Retinal pigment epithelial cell (primary cell): ENCODE results near the gene SERPINE2.
A peak's percentile ranks its signal among the peaks of the same experiment; 100 is the strongest.

Experiments used
- DNase-seq: peaks from one replicate; pipeline ENCODE4 v3.0.0-alpha.2; 2010; ENCODE audit warnings: low read depth
- H3K4me3 ChIP-seq: 2 replicates; pipeline ENCODE4 v1.5.1; 2011; ENCODE audit warnings: mild to moderate bottlenecking, low read length, control low read depth, moderate library complexity
- TF ChIP-seq, protein P1 (sequence below): conservative IDR thresholded peaks from 2 replicates; pipeline ENCODE4 v1.5.1; 2011; ENCODE audit warnings: low read depth, low read length, control low read depth, inconsistent platforms

Gene SERPINE2

DNA sequence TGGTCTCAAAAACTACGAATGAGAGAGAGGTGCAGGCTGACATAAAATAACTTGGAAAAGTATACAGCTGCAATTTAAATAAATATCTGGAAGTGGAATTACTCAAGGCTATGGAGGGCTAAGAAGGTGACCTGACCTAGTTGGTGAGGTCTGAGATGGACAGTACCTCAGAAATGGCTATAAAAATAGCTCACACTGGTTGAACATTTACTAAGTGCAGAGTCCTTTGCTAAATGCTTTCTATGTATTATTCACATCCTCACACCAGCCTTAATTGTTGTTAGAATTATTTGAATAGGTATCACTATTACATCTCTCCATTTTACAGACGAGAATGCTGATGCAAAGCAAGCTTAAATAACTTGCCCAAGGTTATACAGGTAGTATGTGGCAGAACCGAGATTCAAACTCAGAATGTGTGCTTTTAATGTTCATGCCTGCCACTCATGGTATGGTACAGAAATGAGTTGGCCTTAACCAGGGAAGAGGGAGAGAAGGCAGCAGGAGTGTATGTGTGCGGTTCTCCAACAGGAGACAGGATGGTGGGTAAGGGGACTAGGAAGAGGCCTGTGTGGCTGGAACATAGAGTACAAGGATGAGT, 44.4 kb downstream of the SERPINE2 start:
- TF ChIP-seq, protein P1, sequence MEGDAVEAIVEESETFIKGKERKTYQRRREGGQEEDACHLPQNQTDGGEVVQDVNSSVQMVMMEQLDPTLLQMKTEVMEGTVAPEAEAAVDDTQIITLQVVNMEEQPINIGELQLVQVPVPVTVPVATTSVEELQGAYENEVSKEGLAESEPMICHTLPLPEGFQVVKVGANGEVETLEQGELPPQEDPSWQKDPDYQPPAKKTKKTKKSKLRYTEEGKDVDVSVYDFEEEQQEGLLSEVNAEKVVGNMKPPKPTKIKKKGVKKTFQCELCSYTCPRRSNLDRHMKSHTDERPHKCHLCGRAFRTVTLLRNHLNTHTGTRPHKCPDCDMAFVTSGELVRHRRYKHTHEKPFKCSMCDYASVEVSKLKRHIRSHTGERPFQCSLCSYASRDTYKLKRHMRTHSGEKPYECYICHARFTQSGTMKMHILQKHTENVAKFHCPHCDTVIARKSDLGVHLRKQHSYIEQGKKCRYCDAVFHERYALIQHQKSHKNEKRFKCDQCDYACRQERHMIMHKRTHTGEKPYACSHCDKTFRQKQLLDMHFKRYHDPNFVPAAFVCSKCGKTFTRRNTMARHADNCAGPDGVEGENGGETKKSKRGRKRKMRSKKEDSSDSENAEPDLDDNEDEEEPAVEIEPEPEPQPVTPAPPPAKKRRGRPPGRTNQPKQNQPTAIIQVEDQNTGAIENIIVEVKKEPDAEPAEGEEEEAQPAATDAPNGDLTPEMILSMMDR: no peak
- no peak for DNase-seq
- H3K4me3 ChIP-seq: no peak overlapping the region

DNA sequence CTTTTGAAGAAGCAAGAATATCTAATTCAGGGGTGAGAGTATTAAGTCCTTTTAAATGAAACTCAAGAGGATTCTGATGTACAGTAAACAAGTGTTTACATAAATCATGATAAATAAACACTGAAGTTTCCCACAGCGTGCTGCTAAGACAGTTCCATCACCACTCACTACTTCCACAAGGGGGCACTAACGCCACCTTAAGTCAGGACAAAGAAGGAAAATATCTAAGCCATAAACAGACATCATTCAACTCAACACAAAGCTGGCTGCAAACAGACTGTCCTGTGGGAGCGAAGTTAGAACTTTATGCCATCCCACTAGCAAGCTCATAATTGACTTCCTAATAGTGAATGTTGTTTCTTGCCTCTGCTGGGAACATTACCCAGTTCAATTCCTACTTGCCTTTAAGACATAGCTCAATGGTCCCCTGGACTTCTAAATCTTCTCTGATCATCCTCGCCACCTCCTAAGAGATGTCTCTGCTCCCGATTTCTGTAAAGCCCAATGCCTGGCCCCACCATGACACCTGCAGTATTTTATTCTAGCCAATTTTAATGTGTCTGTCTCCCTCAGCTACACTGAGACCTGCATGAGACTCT, 45.4 kb downstream of the SERPINE2 start:
- TF ChIP-seq, protein P1: peak; percentile 83
- H3K4me3 ChIP-seq: no peak overlapping the region
- DNase-seq: peak; percentile 34

DNA sequence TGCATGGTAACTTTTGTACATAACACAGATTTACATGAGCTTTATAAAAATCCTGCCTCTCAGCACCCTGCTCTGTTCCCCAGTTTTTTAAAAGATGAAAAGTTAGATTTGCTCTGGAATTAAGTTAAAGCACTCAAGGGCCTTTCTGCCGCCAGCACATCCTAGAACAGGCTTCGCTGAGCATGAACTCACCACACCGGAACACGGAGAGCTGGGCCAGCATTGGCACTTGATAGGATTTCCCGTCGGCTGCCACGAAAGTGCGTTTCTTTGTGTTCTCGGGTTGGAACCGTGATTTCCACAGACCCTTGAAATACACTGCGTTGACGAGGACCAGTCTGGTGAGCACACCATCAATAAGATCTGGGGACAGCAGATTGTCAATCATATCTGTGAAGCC, 47.5 kb downstream of the SERPINE2 start:
- TF ChIP-seq, protein P1: no peak
- no peak for DNase-seq
- H3K4me3 ChIP-seq: no peak overlapping the region

DNA sequence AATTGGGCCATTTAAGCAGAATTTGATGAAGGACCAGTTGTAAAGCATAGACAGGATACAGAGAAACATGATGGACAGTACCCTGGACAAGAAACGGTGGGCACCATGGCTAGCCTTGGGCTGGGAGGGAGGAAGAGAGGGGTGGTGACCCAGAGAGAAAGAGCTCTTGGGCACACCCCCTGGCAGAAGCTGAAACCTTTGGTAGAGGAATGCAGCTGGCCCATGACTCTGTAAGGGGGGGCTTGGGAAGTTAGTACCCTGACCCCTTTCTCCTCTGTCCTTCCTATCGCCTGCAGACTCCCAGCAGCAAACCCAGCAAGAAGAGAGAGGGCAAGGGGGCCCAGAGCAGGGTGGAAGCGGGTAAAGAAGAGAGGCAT, 49.2 kb downstream of the SERPINE2 start:
- TF ChIP-seq, protein P1: no peak

DNA sequence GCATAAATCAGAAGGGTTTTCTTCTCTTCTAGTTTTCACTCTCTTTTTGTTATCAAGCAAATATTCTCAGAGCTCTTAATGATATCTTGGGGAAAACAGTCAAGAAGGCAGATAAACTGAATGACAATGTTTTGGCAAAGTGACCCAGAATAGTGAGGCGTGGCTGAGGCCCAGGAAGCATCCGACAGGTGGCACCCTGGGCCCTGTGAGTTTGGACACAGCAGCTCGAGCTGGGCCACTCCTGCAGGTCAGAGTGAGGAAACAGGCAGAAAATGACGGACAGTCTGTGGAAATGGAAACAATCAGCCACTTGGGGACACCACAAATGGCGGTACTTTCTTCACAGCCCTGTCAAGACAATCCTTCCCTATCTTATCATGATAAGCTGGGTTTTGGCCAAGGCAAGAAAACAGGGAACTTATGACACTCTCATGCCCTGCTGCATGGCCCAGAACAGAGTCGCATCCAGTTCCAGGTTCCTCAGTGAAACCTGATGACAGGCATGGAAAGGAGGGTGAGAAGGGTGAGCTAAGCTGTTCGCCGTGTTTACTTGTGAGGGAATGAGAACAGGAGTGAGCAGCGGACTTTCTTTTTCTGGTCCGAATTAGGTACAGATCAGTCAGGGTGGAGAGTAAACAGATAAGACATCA, 49.8 kb downstream of the SERPINE2 start:
- no peak overlapping the region for H3K4me3 ChIP-seq
- TF ChIP-seq, protein P1: no peak
- no peak for DNase-seq

More for the DNA sequence above, 49.2 kb downstream of the SERPINE2 start:
- no peak for DNase-seq
- no peak overlapping the region for H3K4me3 ChIP-seq

DNA sequence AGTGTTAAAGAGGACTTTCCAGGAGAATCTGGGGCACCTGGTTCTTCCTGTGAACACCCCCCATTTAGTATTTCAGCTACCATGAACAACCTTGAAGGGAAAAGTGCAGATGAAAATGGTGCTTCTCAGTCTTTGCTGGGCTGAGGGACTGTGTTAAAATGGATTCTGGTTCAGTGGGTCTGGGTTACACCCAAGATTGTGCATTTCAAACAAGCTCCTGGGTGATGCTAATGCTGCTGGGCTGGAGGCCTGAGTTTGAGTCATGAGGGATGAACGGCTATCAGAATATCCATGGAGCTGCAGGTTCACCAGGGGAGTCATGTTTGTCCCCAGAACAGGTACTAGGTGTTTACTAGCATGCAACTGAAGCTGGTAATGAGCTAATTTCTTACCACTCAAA, 57.8 kb downstream of the SERPINE2 start:
- TF ChIP-seq, protein P1: no peak
- DNase-seq: no peak
- H3K4me3 ChIP-seq: no peak overlapping the region

DNA sequence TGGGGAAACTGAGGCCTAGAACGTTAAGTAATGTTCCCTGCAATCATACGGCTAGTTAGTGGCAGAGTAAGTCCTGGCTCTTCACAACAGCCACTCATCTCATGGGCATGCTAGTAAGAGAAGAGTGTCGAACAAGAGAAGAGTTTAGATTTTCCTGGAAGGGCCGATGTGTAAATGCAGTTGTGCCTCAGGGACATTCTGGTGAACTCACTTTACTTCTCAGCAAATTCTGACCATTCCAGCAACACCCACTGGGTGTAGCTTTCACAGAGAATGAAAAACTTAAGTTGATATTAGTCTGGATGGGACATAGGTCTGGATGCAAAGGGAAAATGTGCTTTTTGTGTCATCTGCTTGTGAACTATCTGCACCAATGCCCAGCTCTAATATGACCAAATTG, 58.3 kb downstream of the SERPINE2 start:
- DNase-seq: no peak
- no peak overlapping the region for H3K4me3 ChIP-seq
- TF ChIP-seq, protein P1: no peak
